ENCODE data around the gene PRKCB. TPM values are rescaled to one million over a fixed set of nuclear protein-coding genes. Genes with fewer than 3 reads are reported as not detected.

The PRKCB gene
- total and polyA plus RNA-seq, 2 of the 8 experiments (the other 6 are each of a cell fraction or from before 2014, with no cell fraction given) = 7.1 to 12.1 TPM

- Histone ChIP-seq H3K79me1 (ENCODE audit: low read depth, low read length) (no peaks in the 10 kb centered on the region), H4K5ac (ENCODE audit: insufficient read length, low read depth, low read length) (no peak overlapping the region), H4K8ac (ENCODE audit: extremely low read depth, insufficient read depth, low read length) (no peak overlapping the region), H3K79me2 (ENCODE audit: control insufficient read depth in 1 of 2, insufficient read depth in 2 of 2, low read length in 2 of 2) (no peaks in the 10 kb centered on the region), H3K23me2 (ENCODE audit: low read depth, low read length) (peaks cover 2% of the 10 kb centered on the region; the same call in 1 of the 2 replicates), H3K4me1 (replicated peaks in 1 of 4; ENCODE audit: control insufficient read depth in 3 of 4, insufficient read depth in 4 of 4, low read length in 3 of 4) (peaks cover 4 to 9% (median 8%) of the 10 kb centered on the region in 4 experiments; a peak in 6 of 7 replicates), H3K23ac (ENCODE audit: insufficient read length) (no peak overlapping the region), H3K9me3 (ENCODE audit: insufficient read depth in 2 of 2, low read depth in 1 of 2, low read length in 1 of 2) (peaks cover 0 to 3% of the 10 kb centered on the region in 2 experiments; a peak in 1 of 4 replicates), H2BK15ac (ENCODE audit: low read length) (no peak overlapping the region), H2BK120ac (replicated peaks; ENCODE audit: low read depth, low read length) (no peak overlapping the region), H3K9ac (replicated peaks in 1 of 4; ENCODE audit: extremely low read depth in 1 of 4, low read depth in 3 of 4, low read length in 3 of 4) (no peak overlapping the region), H2AK5ac (ENCODE audit: low read depth, low read length) (0 out of 2 replicates have a peak overlapping the region, but pooled peaks have one; percentile 4), H3K36me3 (ENCODE audit: control insufficient read depth in 2 of 4, insufficient read depth in 4 of 4, low read length in 3 of 4) (no peaks in the 10 kb centered on the region), H2BK5ac (ENCODE audit: low read depth, low read length) (no peak overlapping the region), H3K4me2 (ENCODE audit: insufficient read depth in 1 of 2, low read depth in 2 of 2, low read length in 2 of 2) (no peak overlapping the region), H3K18ac (ENCODE audit: extremely low read depth, low read length) (no peak overlapping the region), H3K14ac (ENCODE audit: insufficient read length) (no peak overlapping the region), H2BK20ac (ENCODE audit: low read length) (no peak overlapping the region), H3K4ac (replicated peaks; ENCODE audit: insufficient read length, low read depth, low read length) (no peak overlapping the region), H2AFZ (ENCODE audit: low read length) (no peak overlapping the region), H4K91ac (replicated peaks; ENCODE audit: insufficient read length, low read length) (no peak overlapping the region), H3K27me3 (replicated peaks in 1 of 4; ENCODE audit: control insufficient read depth in 3 of 4, extremely low read depth in 1 of 4, insufficient read depth in 3 of 4, low read length in 3 of 4) (no peaks in the 10 kb centered on the region), H3K56ac (replicated peaks; ENCODE audit: insufficient read length, low read depth, low read length) (no peak overlapping the region), H3K4me3 (ENCODE audit: extremely low read depth in 1 of 4, insufficient read depth in 2 of 4, low read depth in 3 of 4, low read length in 4 of 4) (no peak overlapping the region), H2BK12ac (ENCODE audit: low read depth, low read length) (no peak overlapping the region), H4K20me1 (replicated peaks in 1 of 2; ENCODE audit: control insufficient read depth in 1 of 2, insufficient read depth in 2 of 2, low read length in 2 of 2) (no peaks in the 10 kb centered on the region), H3K27ac (ENCODE audit: low read depth, low read length) (no peak overlapping the region)
- ChIA-PET POLR2A (ENCODE audit: partially characterized antibody) (no interaction called here), CTCF (ENCODE audit: partially characterized antibody) (interaction anchor here (1.4 kb wide), 1 partner anchor 15 kb away, joined by 3 read pairs; no protein-coding TSS in a partner anchor)
- no peak for DNase-seq (ENCODE audit: low read depth in 1 of 2, low spot score in 2 of 2)
- WGBS, 2 experiments (ENCODE audit: extremely low coverage in 1 of 2, insufficient coverage in 1 of 2, insufficient read length in 1 of 2, insufficient replicate concordance in 2 of 2, low coverage in 1 of 2, low lambda C conversion rate in 2 of 2, missing lambda C conversion rate in 1 of 2) = 67% methylated on average over 1 of the region's 2 CpGs; no CpG with 5 or more reads in 1 of the 2 experiments
- FAIRE-seq = no peak
- TF ChIP-seq SP2 (IDR thresholded peaks at IDR 0.05; ENCODE audit: low read length) (no peak), MAX (IDR thresholded peaks at IDR 0.05) (no peak), YY1 (IDR thresholded peaks at IDR 0.05; ENCODE audit: low read depth, low read length) (no peak), SUZ12 (IDR thresholded peaks at IDR 0.05; ENCODE audit: low read length) (no peak), BCL11A (IDR thresholded peaks at IDR 0.05; ENCODE audit: low read depth in 2 of 2, low read length in 2 of 2) (no peak), USF2 (IDR thresholded peaks at IDR 0.05; ENCODE audit: low read length) (no peak), ATF3 (IDR thresholded peaks at IDR 0.05; ENCODE audit: insufficient read depth, low read depth, low read length) (no peak), RBBP5 (IDR thresholded peaks at IDR 0.05; ENCODE audit: borderline replicate concordance, low read depth, low read length) (no peak), SIN3A (conservative IDR thresholded peaks at IDR 0.05 in 1 of 2, IDR thresholded peaks at IDR 0.05 in 1 of 2; ENCODE audit: low read depth in 1 of 2, low read length in 2 of 2) (no peak), BACH1 (IDR thresholded peaks at IDR 0.05; ENCODE audit: low read length) (no peak), RXRA (IDR thresholded peaks at IDR 0.05; ENCODE audit: insufficient read depth, low read depth, low read length) (no peak)
Measured at GRCh38 chr16:24113115-24113745, 277.4 kb downstream of the PRKCB start.
